GM12878 (cell line): Measurements from ENCODE around the gene MAP3K10.

Experiments
- CTCF ChIP-seq, 3 experiments: IDR thresholded peaks in 2 of 3; conservative IDR thresholded peaks in 1 of 3; 2 replicates each; pipeline ENCODE4 v1.5.1; 2011; ENCODE audit warnings: low read depth in 3 of 3, low read length in 3 of 3, mild to moderate bottlenecking in 3 of 3, control low read depth in 2 of 3, moderate library complexity in 2 of 3, inconsistent platforms in 1 of 3, mixed read lengths in 1 of 3; ENCODE audit not compliant: control insufficient read depth in 2 of 3, insufficient read depth in 1 of 3; ENCODE audit errors: extremely low read depth in 1 of 3
- MTA3 ChIP-seq: IDR thresholded peaks from 2 replicates; pipeline ENCODE4 v1.6.1; 2012; ENCODE audit warnings: low read length, inconsistent platforms, borderline replicate concordance
- POLR2AphosphoS5 ChIP-seq: IDR thresholded peaks from 2 replicates; pipeline ENCODE4 v1.6.1; 2011; ENCODE audit warnings: mild to moderate bottlenecking, low read length, inconsistent platforms

GRCh38 chr19:40231057-40231456, 39.8 kb downstream of the MAP3K10 start:
- TF ChIP-seq MTA3 (no peak), CTCF (IDR thresholded peaks at IDR 0.05 in 2 of 3, conservative IDR thresholded peaks at IDR 0.05 in 1 of 3; ENCODE audit: control insufficient read depth in 2 of 3, extremely low read depth in 1 of 3, insufficient read depth in 1 of 3, low read depth in 3 of 3, low read length in 3 of 3) (no peak), POLR2AphosphoS5 (no peak)
